Inferior parietal cortex (tissue), 1 donor: ENCODE measurements around the gene R3HCC1L.
A peak's percentile ranks its signal among the peaks of the same experiment; 100 is the strongest.

ENCODE experiments used
- DNase-seq: peaks from one replicate; pipeline ENCODE4 v3.0.0-alpha.2; 2016; ENCODE audit errors: extremely low spot score

Gene R3HCC1L

DNA sequence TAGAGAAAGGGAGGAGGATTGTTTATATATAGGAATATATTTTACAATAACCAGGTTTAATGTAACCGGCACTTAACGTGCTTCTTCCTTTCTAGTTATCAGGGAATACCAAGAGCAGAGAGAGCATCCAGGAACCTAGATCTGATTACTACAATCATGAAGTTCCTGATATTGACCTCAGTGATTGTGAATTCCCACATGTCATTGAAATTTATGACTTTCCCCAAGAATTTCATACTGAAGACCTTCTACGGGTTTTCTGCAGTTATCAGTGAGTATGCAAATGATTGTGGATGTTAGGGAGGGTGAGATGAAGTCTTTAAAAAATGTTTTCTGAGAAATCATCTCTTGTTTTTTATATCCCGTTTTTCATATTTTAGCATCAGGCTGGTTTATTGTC, 97.0 kb downstream of the R3HCC1L start:
- DNase-seq, result no peak

DNA sequence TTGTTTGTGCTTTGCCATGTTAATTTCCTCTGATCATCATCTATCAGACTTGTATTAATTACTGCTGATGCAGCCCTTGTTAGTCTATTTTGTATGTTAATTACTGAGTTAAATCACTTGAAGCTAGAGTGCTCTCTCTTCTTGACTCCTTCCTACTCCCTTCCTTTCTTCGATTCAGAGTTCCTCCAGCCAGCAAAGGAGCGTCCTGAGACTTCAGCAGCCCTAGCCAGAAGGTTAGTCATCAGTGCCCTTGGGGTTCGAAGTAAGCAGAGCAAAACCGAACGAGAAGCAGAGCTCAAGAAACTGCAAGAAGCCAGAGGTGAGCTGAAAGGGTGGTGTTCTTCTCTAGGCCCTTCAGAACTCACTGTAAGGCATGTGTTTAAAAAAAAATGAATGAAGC, 101.4 kb downstream of the R3HCC1L start:
- DNase-seq, result no peak

DNA sequence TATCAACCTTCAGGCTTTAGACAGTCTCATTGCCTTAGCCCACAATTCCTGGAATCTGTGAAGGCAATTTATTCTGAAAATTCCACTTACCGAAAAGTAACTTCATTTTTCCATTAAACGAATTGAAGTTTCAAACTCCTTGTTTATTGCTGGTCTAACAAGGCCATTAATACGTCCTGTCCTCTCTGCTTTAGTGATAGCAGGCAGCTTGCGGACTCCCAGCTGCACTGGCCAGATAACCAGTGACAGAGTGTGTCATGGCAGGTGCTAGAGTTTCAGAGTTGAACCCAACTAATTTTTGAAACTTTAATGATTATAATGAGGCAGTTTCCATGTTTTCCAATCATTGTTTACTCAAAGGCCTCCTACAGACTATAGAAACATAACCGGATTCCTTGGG, 102.4 kb downstream of the R3HCC1L start:
- no peak for DNase-seq

- DNase-seq, result no peak
Observed at GRCh38 chr10:98238391-98238790, 103.9 kb downstream of the R3HCC1L start.

- DNase-seq, result no peak
Observed at GRCh38 chr10:98240524-98240923, 106.1 kb downstream of the R3HCC1L start.

- DNase-seq, result peak; percentile 67
Observed at GRCh38 chr10:98242823-98243222, 108.4 kb downstream of the R3HCC1L start.

DNA sequence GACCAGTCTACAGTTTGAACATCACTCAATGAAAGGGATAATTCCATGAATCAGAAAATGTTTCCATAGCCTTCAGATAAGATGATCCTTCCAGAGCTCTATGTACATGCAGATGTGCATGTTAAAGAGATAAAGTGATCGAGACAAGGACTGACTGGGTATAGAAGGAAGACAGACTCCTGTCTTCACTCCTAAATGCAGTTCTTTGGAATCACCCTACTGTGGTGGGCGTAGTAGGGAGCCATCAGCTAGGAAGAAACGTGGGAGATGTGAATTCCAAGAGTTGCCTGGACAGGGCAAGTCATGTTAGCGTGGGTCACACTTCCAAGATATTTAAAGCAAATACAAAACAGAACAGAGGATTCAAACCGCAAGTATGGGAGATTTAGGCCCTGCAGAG, 109.7 kb downstream of the R3HCC1L start:
- no peak for DNase-seq

GRCh38 chr10:98244586-98244985, 110.1 kb downstream of the R3HCC1L start:
- DNase-seq, result no peak

GRCh38 chr10:98246911-98247805, 112.7 kb downstream of the R3HCC1L start:
- DNase-seq, result no peak

DNA sequence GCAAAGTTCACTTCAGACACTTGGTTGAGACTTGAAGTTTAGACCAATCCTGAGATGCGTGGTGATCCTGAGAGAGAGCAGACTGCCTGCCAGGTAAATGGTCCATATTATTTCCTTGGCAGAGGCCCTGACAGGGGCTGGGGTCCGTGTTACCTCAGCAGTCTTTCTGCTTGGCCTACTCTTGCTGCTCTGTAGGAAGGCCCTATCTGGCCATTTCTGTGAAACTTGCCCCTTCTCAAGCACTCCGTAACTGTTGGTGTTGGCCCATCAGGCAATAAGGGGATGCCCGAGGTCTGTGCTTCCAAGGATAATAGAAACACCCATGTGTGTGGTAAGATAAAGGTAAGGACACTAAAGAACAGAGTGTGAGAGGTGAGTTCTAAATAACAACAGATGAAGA, 113.6 kb downstream of the R3HCC1L start:
- no peak for DNase-seq

DNA sequence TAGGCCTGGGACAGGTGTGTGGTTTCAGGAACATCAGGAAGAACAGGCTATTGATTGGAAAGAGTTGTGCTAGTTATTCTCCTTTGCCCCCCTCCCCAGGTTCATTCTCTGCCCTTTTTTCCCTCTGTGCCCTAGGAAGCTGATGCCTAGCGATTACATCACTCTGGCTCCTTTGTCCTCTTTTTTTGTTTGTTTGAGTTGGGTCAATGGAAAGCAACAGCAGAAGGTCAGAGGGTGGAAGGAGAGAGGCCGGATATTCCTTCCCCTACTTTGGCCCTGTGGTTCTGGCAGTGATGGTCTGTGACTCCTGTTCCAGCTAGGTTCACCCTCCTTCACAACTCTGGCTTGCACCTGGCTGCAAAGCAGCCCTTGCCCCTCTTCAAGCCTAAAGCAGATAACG, 114.7 kb downstream of the R3HCC1L start:
- no peak for DNase-seq

DNA sequence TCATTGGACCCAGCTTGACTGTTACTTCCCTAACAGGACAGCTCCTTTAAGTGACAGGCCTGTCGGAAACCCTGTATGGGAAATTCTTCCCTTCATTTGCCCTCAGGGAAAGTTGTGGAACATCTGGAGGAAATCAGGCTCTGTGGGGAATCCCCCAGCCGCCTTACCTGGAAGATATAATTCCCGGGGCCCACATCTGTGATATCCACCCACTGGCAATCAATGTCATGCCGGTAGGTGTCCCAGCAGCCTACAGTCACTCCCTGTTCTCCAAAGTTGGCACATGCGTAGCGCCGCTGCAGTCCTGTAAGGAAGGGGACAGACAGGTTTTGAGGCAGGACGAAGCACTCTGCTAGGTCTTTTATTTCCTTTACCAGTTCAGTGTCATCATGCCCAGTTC, 116.9 kb downstream of the R3HCC1L start:
- DNase-seq, result no peak

DNA sequence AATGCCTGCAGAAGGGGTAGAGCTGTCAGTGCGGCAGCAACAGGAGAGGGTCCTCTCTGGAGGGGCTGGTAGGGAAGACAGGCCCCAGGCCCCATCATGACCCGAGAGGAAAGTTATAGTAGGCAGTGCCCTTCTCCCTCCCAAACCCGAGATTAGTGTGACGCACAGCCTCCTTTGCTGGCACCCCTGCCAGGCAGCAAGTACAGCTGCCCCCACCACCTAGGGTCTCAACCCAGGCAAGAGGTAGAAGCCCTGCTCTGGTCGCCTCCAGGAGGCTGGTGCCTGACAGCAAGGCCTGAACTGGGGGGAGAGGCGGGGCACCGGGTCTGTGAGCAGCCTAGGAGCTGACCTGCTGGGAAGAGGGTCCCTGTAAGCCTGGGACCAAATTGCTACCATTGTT, 118.0 kb downstream of the R3HCC1L start:
- DNase-seq, result no peak

GRCh38 chr10:98253499-98253898, 119.0 kb downstream of the R3HCC1L start:
- no peak for DNase-seq

- DNase-seq, result no peak
Observed at GRCh38 chr10:98254234-98254974, 119.9 kb downstream of the R3HCC1L start.

- no peak for DNase-seq
Observed at GRCh38 chr10:98255146-98255877, 120.9 kb downstream of the R3HCC1L start.

GRCh38 chr10:98256692-98257091, 122.2 kb downstream of the R3HCC1L start:
- no peak for DNase-seq

DNA sequence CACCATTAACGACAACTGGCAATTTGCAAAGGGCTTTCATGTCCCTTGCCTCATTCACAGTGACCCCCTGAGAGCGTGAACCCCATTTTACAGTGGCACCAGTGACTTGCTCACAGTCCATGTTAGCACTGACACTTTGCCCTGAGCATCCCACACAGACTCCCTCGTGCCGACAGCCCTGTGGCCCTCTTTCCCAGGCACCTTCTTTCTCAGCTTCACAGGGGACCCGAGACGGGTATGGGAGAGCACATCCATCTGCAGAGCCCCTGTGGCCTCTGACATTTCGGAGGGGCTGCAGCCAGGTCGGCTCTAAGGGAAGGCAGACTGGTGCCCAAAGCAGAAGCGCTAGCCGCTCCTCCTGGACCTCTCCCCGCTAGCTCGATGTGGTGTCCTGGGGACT, 122.7 kb downstream of the R3HCC1L start:
- no peak for DNase-seq

DNA sequence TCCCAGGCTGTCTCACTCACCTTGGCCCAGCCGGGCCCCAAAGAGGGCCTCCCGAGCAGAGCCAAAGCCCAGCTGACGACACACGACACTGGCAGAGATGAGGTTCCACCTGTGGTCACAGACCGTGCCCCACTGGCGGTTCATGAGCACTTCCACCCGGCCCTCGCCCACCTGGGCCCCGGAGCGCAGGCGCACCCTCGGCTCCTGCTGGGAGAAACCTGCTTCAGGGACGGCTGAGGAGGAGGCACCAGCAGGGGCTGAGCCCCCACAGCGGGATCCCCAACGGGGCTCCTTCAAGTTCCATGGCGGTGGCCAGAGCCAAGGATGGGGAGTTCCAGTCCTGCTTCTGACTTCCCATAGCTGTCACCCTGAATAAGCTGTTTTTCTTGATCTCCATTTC, 123.5 kb downstream of the R3HCC1L start:
- no peak for DNase-seq

DNA sequence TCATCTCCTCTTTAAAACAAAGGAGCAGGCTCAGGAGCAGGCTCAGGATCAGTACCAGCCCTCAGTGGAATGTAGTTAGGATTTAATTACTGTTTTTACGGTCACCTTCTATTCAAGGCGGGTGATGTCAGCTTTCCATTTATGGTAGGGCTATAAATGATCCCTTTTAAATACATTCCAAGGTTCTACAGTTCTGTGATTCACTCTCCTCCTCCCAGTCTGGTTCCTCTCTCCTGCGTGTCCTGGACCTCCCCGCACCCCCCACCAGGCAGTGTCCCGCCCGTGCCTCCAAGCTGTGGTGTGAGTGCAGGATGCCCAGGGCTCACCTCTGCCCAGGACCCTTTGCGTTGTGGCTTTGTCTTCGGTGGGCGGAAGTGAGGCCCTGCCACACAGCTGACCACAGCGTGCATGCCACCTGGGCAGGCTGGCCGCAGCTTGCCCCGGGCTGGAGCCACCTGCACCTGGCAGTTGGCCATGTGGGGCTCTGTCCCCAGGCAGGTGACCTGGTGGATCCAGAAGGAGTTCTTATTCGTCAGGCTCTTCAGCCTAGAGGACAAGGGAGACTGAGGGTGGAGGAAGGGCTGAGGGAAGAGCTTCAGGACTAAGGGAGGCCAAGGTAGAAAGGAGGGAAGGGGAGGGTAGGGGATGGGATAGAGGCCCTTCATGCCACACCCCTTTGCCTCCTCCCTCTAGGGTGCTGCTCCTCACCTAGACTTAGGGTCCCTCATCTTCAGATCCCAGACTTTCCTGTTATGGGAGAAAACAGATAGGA, 124.4 kb downstream of the R3HCC1L start:
- no peak for DNase-seq

- DNase-seq, result no peak
Observed at GRCh38 chr10:98259606-98260315, 125.3 kb downstream of the R3HCC1L start.
